BJ (cell line): ENCODE data around the gene SSTR3. TPM values are rescaled to one million over a fixed set of nuclear protein-coding genes. Genes with fewer than 3 reads are reported as not detected.
"Not testable (repeated sequence)": the region's sequence is repeated elsewhere in the genome, so short reads cannot be mapped to it uniquely, and the experiment has no call there.

ENCODE experiments used
- CTCF ChIA-PET: fragments of 350-600 bp; formaldehyde crosslinking; extraction: SDS; loops from one replicate; lab custom pipeline; 2021; ENCODE audit warnings: antibody characterized with exemption, inconsistent platforms; lab: Yijun Ruan, JAX
- POLR2A ChIA-PET: fragments of 300-600 bp; sonication (Branson Sonifier 250); formaldehyde crosslinking; extraction: SDS; loops from one replicate; lab custom pipeline; 2021; ENCODE audit warnings: antibody characterized with exemption; lab: Charles Lee
- DNase-seq: peaks from one replicate; pipeline ENCODE4 v3.0.0-alpha.2; 2011; ENCODE audit warnings: low read depth
- H3K27me3 ChIP-seq: 2 replicates; pipeline ENCODE4 v1.6.0; 2011; ENCODE audit warnings: low read length; ENCODE audit not compliant: control insufficient read depth, insufficient read depth
- H3K36me3 ChIP-seq: 2 replicates; pipeline ENCODE4 v1.5.1; 2011; ENCODE audit warnings: low read length; ENCODE audit not compliant: control insufficient read depth, insufficient read depth
- H3K4me3 ChIP-seq: 2 replicates; pipeline ENCODE4 v1.5.1; 2011; ENCODE audit warnings: low read depth, mild to moderate bottlenecking, control low read depth, low read length
- CTCF ChIP-seq: IDR thresholded peaks from 2 replicates; pipeline ENCODE4 v1.5.1; 2011; ENCODE audit warnings: low read depth, mild to moderate bottlenecking, control low read depth, inconsistent platforms, low read length, moderate library complexity; ENCODE audit not compliant: insufficient read depth
- polyA plus RNA-seq: library from polyadenylated mRNA; depleted of rRNA; stranded (reverse); fragments of >200 nt; gene quantifications from 2 replicates; pipeline ENCODE4 v1.2.3, GENCODE V29; 2011

Gene SSTR3
- polyA plus RNA-seq, 1 experiment: not detected

- CTCF ChIA-PET: interaction anchor here (0.8 to 3.8 kb wide), 7 partner anchors 15 to 94 kb away, joined by 3 to 56 read pairs (median 7); partner anchors contain the start of gene C1QTNF6
- POLR2A ChIA-PET: no interaction called here
- TF ChIP-seq CTCF: no peak
- Histone ChIP-seq H3K4me3 (no peak overlapping the region), H3K36me3 (no peaks in the 10 kb centered on the region), H3K27me3 (peaks cover 5% of the 10 kb centered on the region)
- DNase-seq: no peak
Measured at GRCh38 chr22:37172266-37173245, 39.7 kb downstream of the SSTR3 start.

GRCh38 chr22:37171662-37172061 is 40.6 kb downstream of the SSTR3 start:
- CTCF ChIA-PET: interaction anchor here (1.0 to 2.8 kb wide), 3 partner anchors 25 to 93 kb away, joined by 3 to 11 read pairs (median 11); no protein-coding TSS in a partner anchor
- DNase-seq: no peak
- Histone ChIP-seq H3K27me3 (peaks cover 5% of the 10 kb centered on the region), H3K4me3 (no peak overlapping the region), H3K36me3 (no peaks in the 10 kb centered on the region)
- no peak for TF ChIP-seq CTCF
- POLR2A ChIA-PET: no interaction called here

- CTCF ChIA-PET: interaction anchor here (1.0 to 2.8 kb wide), 4 partner anchors 21 to 93 kb away, joined by 3 to 11 read pairs (median 7); no protein-coding TSS in a partner anchor
- DNase-seq, H3K27me3 ChIP-seq: not testable (repeated sequence)
Measured at GRCh38 chr22:37170689-37171405, 41.4 kb downstream of the SSTR3 start.

GRCh38 chr22:37169947-37170688 is 42.2 kb downstream of the SSTR3 start:
- H3K36me3 ChIP-seq: no peaks in the 10 kb centered on the region
- CTCF ChIA-PET: interaction anchor here (1.3 to 2.8 kb wide), 3 partner anchors 21 to 29 kb away, joined by 3 to 11 read pairs (median 11); no protein-coding TSS in a partner anchor
- no peak overlapping the region for H3K4me3 ChIP-seq
- H3K27me3 ChIP-seq: peaks cover 5% of the 10 kb centered on the region
- POLR2A ChIA-PET: no interaction called here
- no peak for DNase-seq
- no peak for TF ChIP-seq CTCF

More at GRCh38 chr22:37170689-37171405, 41.4 kb downstream of the SSTR3 start:
- H3K4me3 ChIP-seq, POLR2A ChIA-PET, H3K36me3 ChIP-seq: not testable (repeated sequence)

- DNase-seq: no peak
- TF ChIP-seq CTCF: no peak
- Histone ChIP-seq H3K4me3 (no peak overlapping the region), H3K27me3 (peaks cover 5% of the 10 kb centered on the region), H3K36me3 (no peaks in the 10 kb centered on the region)
- POLR2A ChIA-PET: no interaction called here
- CTCF ChIA-PET: interaction anchor here (2.8 kb wide), 1 partner anchor 30 kb away, joined by 11 read pairs; no protein-coding TSS in a partner anchor
Measured at GRCh38 chr22:37169406-37169805, 42.9 kb downstream of the SSTR3 start.
